MM.1S (cell line): ENCODE results near the gene SHISA5.

Source experiments
- CTCF ChIP-seq: fragments of 300-600 bp; sonication (generic); IDR thresholded peaks from 2 replicates; pipeline ENCODE4 v1.5.1; 2016; ENCODE audit warnings: antibody characterized with exemption, low read length, mixed read lengths
- EZH2phosphoT487 ChIP-seq: fragments of 300-600 bp; sonication (generic); IDR thresholded peaks from 2 replicates; pipeline ENCODE4 v1.6.1; 2018; ENCODE audit warnings: antibody characterized with exemption, low read length

GRCh38 chr3:48439820-48440589 lies 64.0 kb downstream of the SHISA5 start, which contains the start of the genes CCDC51 and TMA7:
- no peak for TF ChIP-seq CTCF
- no peak for TF ChIP-seq EZH2phosphoT487
